Inflammatory macrophage treated with lipopolysaccharide for 4 hours (primary cell): ENCODE results near the gene SOX5.
"Not testable (repeated sequence)": the region's sequence is repeated elsewhere in the genome, so short reads cannot be mapped to it uniquely, and the experiment has no call there.

Experiments
- DNase-seq: peaks from one replicate; pipeline ENCODE4 v3.0.0-alpha.2; 2020

SOX5 gene

GRCh38 chr12:23830210-23830609 is 119.3 kb downstream of the SOX5 start:
- no peak for DNase-seq

DNA sequence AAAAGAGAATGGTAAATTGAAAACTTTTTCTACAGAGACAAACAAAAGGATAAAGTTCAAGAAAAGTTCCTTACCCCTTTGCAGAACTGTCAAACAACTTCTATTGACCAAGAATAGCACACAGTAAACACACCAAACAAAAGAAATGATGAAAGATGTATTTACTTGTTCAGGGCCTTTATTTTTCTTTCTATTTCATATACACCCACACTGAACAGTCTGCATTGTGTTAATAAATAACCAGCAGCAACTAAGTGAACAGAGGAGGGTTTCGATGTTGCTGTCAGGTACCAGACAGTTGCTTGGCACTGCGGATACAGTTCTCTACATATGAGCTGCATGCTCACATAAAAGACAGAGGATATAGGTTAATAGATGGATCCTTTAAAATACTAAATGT is 122.1 kb downstream of the SOX5 start:
- no peak for DNase-seq

DNA sequence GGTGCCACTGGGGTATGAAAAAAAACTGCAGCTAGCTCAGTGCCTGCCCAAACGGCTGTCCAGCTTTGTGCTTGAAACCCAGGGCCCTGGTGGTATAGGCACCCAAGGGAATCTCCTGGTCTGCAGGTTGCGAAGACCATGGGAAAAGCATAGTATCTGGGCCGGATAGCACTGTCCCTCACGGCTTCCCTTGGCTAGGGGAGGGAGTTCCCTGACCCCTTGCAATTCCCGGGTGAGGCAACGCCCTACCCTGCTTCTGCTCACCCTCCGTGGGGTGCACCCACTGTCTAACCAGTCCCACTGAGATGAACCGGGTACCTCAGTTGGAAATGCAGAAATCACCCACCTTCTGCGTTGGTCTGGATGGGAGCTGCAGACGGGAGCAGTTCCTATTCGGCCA is 124.3 kb downstream of the SOX5 start:
- DNase-seq: not testable (repeated sequence)

DNA sequence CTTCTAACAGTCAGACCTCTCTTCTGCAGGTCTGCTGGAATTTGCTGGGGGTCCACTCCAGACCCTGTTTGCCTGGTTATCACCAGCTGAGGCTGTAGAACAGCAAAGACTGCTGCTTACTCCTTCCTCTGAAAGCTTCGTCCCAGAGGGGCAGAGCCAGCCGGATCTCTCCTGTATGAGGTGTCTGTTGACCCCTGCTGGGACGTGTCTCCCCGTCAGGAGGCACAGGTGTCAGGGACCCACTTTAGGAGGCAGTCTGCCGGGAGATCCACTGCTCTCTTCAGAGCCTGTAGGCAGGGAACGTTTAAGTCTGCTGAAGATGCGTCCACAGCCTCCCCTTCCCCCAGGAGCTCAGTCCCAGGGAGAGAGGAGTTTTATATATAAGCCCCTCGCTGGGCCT is 125.1 kb downstream of the SOX5 start:
- DNase-seq: no peak

GRCh38 chr12:23822883-23823282 is 126.6 kb downstream of the SOX5 start:
- DNase-seq: not testable (repeated sequence)

- no peak for DNase-seq
Observed at GRCh38 chr12:23817345-23817744, 132.1 kb downstream of the SOX5 start.

- DNase-seq: no peak
Observed at GRCh38 chr12:23816394-23816851, 133.0 kb downstream of the SOX5 start.

- no peak for DNase-seq
Observed at GRCh38 chr12:23815810-23816209, 133.7 kb downstream of the SOX5 start.

GRCh38 chr12:23813206-23813605 is 136.3 kb downstream of the SOX5 start:
- DNase-seq: no peak

DNA sequence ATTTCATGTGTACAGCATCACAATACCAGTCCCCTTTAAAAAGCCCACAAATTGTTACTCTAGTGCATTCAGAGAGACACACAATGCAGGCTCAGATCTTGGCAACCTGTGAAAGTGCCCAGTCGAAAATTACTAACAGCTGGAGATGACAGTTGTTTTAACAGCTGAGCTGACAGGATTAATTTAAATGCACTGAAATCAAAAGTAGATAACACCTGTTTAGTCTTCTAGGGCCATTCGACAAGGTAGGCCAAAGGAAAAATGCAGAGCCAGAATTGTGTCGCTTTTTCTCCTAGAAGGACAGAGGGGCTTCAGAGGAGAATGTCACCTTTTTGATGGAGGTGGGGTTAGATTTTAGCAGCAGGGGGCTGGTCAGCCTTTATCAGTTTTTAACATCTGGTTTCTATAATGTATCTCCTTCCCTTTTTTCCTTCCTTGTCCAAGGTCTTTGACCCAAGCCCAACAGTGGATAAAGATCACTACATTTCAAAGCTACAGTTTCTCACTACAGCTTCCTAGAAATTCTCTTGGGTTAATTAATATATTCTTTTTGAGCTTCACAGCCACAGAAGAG is 139.1 kb downstream of the SOX5 start:
- no peak for DNase-seq

- DNase-seq: no peak
Observed at GRCh38 chr12:23803540-23803939, 145.9 kb downstream of the SOX5 start.

GRCh38 chr12:23795494-23795893 is 154.0 kb downstream of the SOX5 start:
- DNase-seq: no peak

- DNase-seq: no peak
Observed at GRCh38 chr12:23781118-23781517, 168.4 kb downstream of the SOX5 start.

DNA sequence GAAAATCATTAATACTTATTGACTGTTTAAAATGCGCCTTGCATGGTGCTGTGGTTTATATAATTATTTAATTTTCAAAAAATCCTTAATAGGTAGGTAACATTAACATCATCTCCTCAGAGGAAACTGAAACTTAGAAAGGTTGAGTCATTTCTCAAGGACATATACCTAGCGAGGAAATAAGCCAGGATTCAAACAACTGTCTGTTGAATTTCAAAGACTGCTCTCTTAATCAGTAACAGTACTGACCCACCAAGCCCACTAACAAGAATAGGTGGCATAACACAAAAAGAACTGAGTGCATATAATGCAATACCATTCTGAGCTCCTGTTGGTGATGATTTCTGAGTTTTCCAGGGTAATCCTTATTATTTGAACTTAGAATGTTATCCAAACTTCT is 174.3 kb downstream of the SOX5 start:
- no peak for DNase-seq

DNA sequence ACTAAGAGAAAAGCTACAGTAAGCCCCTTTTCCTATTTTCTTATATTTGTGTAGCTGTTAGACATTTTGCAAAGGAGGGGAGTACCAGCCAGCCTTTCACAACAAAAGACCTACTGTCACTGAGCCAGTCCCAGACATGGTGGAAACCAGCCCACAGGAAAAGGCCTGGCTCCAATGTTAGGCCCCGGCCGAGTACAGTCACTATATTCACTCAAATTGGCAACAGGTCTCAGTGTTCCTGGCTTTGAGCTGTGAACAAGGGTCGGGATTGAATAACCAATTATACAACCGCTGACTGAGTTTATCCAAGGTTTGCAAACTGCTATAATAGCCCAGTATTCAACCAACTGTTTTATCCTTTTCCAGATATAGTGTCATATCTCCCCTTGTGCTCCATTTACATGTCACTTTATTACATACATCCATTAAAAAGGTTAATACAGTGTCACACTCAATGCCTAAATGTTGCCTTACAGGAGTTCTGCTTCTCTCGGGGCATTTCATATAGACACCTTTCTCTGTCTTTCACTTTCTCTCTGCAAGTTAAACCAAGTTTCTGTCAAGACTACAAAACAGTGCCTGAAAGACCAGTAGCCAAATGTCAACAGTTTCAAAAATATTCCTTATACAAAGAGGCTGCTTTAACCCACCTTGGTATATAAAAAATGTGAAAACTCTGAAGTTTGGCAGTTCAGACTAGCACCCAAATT is 178.1 kb downstream of the SOX5 start:
- DNase-seq: no peak

DNA sequence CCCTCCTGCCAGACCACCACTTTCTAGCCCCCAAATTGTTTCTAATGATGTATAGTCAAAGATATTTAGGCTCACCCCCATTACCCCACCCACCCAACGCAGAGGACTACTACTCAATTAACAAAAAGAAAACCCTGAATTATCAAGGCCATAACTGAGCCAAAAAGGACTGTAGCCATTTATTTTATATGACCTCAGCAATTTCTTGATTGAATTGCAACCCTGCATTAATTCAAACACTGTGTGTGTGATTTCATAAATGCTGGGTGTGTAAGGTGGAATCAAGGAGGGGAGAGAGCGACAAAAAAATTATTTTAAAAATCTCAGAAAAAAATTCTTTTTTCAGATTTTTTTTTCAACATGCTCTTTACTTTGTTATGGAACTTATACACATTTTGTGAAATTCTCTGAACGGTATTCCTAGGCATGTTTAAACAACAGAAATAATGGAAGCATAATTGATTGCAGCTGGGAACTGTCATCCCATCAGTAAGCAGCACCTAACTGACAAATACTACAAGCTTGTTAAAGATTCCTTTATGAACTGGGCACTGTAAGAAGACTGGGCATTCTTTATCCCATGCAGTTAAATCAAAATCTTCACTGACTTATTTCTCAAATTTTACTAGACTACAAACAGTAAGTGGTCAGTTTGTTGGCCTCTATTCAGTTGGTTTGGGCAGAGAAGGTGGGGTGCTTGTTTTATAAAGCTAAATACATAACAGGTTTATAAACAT is 179.1 kb downstream of the SOX5 start:
- DNase-seq: no peak

GRCh38 chr12:23767834-23768233 is 181.6 kb downstream of the SOX5 start:
- no peak for DNase-seq

- DNase-seq: no peak
Observed at GRCh38 chr12:23763724-23764123, 185.7 kb downstream of the SOX5 start.

DNA sequence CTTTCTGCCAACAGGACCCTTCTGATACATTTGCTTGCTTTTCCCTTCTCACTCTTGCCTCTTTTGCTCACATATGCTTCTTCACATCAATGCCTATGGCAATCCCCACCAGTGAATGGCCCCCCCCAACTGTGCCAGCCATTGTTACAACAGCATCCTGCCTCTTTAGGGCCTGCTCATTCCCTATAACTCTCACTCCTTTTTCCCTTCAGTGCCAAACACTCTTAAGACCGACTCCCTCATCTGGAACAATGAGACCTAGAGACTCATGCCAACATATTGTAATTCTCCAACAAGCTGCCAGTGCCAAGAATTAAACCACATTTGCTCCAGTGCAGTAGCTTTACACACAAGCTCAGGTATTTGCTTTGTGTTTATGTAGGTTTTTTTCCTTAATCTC is 189.0 kb downstream of the SOX5 start:
- no peak for DNase-seq

- no peak for DNase-seq
Observed at GRCh38 chr12:23758608-23759007, 190.9 kb downstream of the SOX5 start.

GRCh38 chr12:23757541-23757962 is 191.9 kb downstream of the SOX5 start:
- no peak for DNase-seq

DNA sequence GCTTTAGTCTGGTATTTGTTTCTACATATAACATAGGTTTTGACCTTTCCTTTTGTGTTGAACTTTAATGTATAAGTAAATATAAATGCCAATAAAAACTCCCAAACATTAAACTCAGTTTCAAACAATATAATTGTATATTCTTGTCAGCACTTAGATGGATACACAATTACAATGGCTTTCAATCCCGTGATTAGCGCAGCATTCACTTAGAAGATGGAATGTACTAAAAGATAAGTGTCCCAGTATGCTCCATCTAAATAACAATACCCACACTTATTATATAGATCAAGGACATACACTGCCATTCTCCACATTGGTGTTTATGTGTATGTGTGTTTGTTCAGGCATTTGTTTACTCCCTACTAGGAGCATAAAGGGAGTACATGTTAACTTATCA is 193.1 kb downstream of the SOX5 start:
- DNase-seq: no peak

DNA sequence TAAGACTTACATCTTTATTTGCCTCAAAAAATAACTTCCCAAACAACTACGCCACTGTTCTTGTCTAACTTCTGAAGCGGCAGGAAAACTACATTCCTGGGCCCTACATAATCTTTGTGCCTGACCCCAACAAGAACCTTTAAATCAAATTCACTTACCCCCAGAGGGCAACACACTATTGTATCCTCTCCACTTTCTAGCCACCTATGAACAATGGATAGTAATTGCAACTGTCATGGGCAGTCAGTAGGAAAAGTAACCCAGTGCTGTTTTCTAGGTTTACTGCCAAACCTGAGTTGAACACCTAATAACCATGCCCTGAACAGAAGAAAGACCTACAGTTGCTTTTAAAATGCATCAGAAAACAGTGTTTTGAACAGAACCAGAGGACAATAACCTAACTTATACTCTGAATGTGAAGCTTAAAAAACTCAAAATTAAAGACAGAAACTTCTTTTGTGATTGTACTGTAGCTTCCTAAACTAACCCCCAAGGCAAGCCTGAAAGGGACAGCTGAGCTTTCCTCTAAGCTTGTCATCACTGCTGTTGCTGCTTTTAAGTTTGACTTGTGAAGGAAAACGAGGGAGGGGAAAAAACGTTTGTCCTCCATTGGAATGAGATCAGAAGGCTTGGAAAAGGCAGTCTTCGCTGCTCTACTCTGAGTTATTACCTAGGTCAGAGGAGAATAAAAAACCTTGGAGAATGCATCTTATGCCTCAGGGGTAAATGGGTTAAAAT is 195.7 kb downstream of the SOX5 start:
- no peak for DNase-seq
